HG02852 (cell line): ENCODE results near the gene SEC14L3.
A peak's percentile ranks its signal among the peaks of the same experiment; 100 is the strongest.

Experiments used
- ATAC-seq: cut with Tn5 transposase; IDR thresholded peaks from one replicate; pipeline ENCODE4 v1.9.1; 2021; ENCODE audit warnings: mild to moderate bottlenecking, moderate library complexity; ENCODE audit not compliant: unreplicated experiment

The SEC14L3 gene

DNA sequence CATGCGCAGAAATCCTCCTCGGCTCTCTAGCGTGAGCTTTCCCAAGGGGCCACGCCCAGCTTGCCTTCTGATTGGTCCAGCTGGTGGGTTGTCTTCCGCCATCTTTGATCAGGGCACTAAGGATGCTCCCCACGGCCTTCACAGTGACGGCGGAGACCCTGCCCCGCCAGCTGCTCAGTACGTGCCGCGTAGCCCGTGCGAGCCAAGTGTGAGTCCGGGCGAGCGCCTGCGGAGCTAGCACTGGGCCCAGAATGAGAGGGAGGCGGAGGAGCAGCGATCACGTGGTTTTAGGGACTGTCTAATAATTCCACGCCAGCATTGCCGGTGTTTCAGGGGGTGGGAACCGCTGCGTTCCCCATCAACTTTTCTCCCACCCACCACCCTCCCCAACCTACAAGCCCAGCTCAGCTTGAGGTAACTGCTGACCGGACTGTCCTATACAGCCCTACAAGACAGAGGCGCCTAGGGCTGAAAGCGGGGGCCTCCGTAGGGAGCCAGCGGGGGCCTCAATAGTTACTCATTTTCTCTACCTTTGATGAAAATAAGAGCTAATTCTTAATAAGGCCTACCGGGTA is 47.8 kb downstream of the SEC14L3 start:
- peak; percentile 83 for ATAC-seq

GRCh38 chr22:30423301-30423958 is 48.4 kb downstream of the SEC14L3 start:
- peak; percentile 35 for ATAC-seq

- no peak for ATAC-seq
Observed at GRCh38 chr22:30422481-30423300, 49.1 kb downstream of the SEC14L3 start.

- ATAC-seq = no peak
Observed at GRCh38 chr22:30421695-30422480, 49.9 kb downstream of the SEC14L3 start.

- no peak for ATAC-seq
Observed at GRCh38 chr22:30420347-30421125, 51.3 kb downstream of the SEC14L3 start.

- no peak for ATAC-seq
Observed at GRCh38 chr22:30416837-30417236, 55.0 kb downstream of the SEC14L3 start.

DNA sequence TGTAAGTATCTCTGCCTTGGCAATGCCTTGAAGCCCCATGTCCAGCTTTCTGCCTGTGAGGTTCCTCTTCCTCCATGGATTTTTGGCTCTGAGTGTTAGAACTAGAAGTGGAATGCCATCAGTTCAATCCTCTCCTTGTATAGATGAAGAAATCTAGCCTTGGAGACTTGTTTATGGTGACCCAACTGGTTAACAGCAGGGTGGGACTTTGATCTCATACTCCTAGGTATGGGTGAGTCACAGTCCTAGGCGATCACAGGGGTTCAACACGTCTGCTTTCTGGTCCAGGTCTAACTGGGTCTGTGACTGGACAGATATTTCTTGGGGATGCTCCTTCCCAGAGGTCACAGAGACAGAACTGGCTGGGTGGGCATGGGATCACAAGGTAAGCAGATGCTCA is 55.4 kb downstream of the SEC14L3 start:
- ATAC-seq = no peak

- ATAC-seq = no peak
Observed at GRCh38 chr22:30414525-30415047, 57.2 kb downstream of the SEC14L3 start.

GRCh38 chr22:30413745-30414524 is 57.9 kb downstream of the SEC14L3 start:
- ATAC-seq = no peak

GRCh38 chr22:30413001-30413400 is 58.8 kb downstream of the SEC14L3 start:
- no peak for ATAC-seq

DNA sequence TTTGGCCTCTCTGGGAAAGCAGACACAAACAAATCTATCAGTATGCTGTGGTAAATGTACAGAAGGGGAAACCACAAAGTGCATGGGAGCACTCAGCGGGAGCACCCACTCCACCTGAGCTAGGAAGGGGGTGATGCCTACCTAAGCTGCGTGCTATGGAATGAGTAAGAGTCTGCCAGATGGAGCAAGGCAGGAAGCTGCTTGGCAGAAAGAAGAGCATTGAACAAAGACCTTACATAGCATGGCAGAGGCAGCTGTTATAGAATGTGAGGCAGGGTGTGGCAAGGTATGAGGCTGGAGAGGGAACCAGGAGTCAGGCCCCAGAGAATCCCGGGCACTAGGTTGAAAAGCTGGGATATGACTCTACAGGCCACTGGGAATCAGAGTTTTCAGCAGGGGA is 60.0 kb downstream of the SEC14L3 start:
- no peak for ATAC-seq
